HG02588 (cell line): ENCODE measurements around the gene AKR1C8.
"Not testable (repeated sequence)": the region's sequence is repeated elsewhere in the genome, so short reads cannot be mapped to it uniquely, and the experiment has no call there.

ENCODE experiments used
- ATAC-seq: cut with Tn5 transposase; IDR thresholded peaks from one replicate; pipeline ENCODE4 v1.9.1; 2021; ENCODE audit warnings: mild to moderate bottlenecking, moderate library complexity; ENCODE audit not compliant: unreplicated experiment

Gene AKR1C8

GRCh38 chr10:5184987-5185775, at the start of gene AKR1C8:
Gene AKR1C8 (minus strand): TSS chr10:5185150. CDS start chr10:5185104, 46 bp downstream.
- no peak for ATAC-seq

GRCh38 chr10:5234106-5234860, 49.3 kb upstream of the AKR1C8 start:
- ATAC-seq, result no peak

GRCh38 chr10:5233324-5233723, 48.4 kb upstream of the AKR1C8 start:
- no peak for ATAC-seq

GRCh38 chr10:5229019-5229418, 44.1 kb upstream of the AKR1C8 start:
- ATAC-seq, result no peak

- ATAC-seq, result not testable (repeated sequence)
Observed at GRCh38 chr10:5222942-5223341, 38.0 kb upstream of the AKR1C8 start.

GRCh38 chr10:5219262-5219661, 34.3 kb upstream of the AKR1C8 start:
- ATAC-seq, result no peak

GRCh38 chr10:5216801-5217200, 31.9 kb upstream of the AKR1C8 start:
- ATAC-seq, result no peak

- no peak for ATAC-seq
Observed at GRCh38 chr10:5211696-5212536, 27.0 kb upstream of the AKR1C8 start.

GRCh38 chr10:5210261-5210660, 25.3 kb upstream of the AKR1C8 start:
- not testable (repeated sequence) for ATAC-seq

- ATAC-seq, result not testable (repeated sequence)
Observed at GRCh38 chr10:5209776-5210175, 24.8 kb upstream of the AKR1C8 start.

- ATAC-seq, result no peak
Observed at GRCh38 chr10:5206799-5207198, 21.8 kb upstream of the AKR1C8 start.

GRCh38 chr10:5199398-5199797, 14.4 kb upstream of the AKR1C8 start:
- no peak for ATAC-seq

- ATAC-seq, result no peak
Observed at GRCh38 chr10:5198386-5198785, 13.4 kb upstream of the AKR1C8 start.

- no peak for ATAC-seq
Observed at GRCh38 chr10:5196702-5197113, 11.8 kb upstream of the AKR1C8 start, which contains the start of gene AKR1C4. Gene AKR1C4 (plus strand): TSS chr10:5196837. CDS start chr10:5196868, 31 bp downstream.

- ATAC-seq, result no peak
Observed at GRCh38 chr10:5195727-5196374, 10.9 kb upstream of the AKR1C8 start.

GRCh38 chr10:5194431-5194830, 9.5 kb upstream of the AKR1C8 start:
- ATAC-seq, result no peak

- no peak for ATAC-seq
Observed at GRCh38 chr10:5188358-5188757, 3.4 kb upstream of the AKR1C8 start.

GRCh38 chr10:5187867-5188266, 2.9 kb upstream of the AKR1C8 start:
- no peak for ATAC-seq

- ATAC-seq, result no peak
Observed at GRCh38 chr10:5183923-5184322, 1.0 kb downstream of the AKR1C8 start.

- not testable (repeated sequence) for ATAC-seq
Observed at GRCh38 chr10:5180503-5180902, 4.4 kb downstream of the AKR1C8 start.

GRCh38 chr10:5175581-5175980, 9.4 kb downstream of the AKR1C8 start:
- ATAC-seq, result not testable (repeated sequence)
